GM20431 (cell line): Measurements from ENCODE around the gene HNF1B.

Source experiments
- in situ Hi-C: fragments of 300-500 bp; cut with MseI, MboI; formaldehyde crosslinking; loops from one replicate; pipeline ENCODE4 v1.15.0; 2020; ENCODE audit warnings: low sequenced_read_pairs; ENCODE audit not compliant: unreplicated experiment

Gene HNF1B

GRCh38 chr17:37764383-37764782 is 19.5 kb upstream of the HNF1B start:
- in situ Hi-C loops: no loop called here

- in situ Hi-C loops: no loop called here
These were observed 17.8 kb upstream of the HNF1B start for GRCh38 chr17:37762666-37763065.

- in situ Hi-C loops: no loop called here
These were observed 17.1 kb upstream of the HNF1B start for GRCh38 chr17:37761961-37762360.

DNA sequence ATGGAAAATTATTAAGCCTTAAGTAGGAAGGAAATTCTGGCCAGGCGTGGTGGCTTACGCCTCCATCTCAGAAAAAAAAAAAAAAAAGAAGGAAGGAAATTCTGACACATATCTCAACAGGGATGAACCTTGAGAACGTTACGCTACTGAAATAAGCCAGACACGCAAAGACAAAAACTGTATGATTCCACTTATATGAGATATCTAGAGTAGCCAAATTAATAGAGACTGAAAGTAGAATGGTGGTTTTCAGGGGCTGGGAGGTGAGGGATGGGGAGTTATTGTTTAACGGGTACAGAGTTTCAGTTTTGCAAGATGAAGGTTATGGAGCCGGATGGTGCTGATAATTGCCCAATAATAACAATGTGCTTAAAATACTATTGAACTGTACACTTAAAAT is 16.2 kb upstream of the HNF1B start:
- in situ Hi-C loops: no loop called here

DNA sequence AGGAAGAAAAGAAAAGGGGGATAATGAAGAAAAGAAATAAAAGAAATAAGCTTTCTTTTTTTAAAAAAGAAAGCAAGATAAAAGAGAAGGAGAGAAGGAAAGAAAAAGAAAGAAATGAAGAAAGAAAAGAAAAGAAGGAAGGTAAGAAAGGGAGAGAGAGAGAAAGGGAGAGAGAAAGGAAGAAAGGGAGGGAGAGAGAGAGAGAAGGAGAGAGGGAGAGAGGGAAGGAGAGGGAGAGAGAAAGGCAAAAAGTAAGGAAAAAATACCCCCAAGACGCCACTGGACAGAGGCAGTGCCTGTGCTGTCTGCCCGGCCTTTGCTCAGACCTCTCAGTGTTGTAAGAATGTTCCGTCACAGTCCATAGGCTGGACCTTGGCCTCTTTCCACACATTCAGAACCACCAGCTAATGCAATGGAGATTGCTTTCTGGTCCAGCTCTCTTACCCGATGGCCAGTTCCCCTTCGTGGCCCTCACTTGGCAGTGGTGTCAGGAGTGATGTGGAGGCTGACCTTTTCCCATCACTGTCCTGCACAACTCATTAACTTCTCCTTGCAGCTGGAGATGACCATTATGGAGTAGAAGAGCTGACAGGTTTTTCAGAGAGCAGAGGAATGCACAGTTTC is 14.3 kb upstream of the HNF1B start:
- in situ Hi-C loops: no loop called here

DNA sequence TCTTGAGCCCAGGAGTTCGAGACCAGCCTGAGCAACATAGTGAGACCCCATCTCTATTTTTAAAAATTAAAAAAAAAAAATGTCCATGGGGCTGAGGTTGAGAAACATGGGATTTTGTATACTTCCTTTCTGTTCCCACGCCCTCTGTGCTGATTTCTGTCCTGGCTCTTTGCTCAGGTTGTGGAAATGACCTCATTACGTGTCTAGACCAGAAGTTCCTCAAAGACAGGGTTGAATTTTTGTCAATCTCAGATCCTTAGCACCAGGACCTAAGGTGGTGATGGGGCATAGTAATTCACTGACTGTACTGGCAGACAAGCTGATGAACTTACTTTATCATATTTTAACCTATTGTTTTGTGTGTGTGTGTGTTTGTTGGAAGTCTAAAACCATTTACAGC is 11.2 kb upstream of the HNF1B start:
- in situ Hi-C loops: no loop called here

GRCh38 chr17:37755455-37755854 is 10.6 kb upstream of the HNF1B start:
- in situ Hi-C loops: no loop called here

DNA sequence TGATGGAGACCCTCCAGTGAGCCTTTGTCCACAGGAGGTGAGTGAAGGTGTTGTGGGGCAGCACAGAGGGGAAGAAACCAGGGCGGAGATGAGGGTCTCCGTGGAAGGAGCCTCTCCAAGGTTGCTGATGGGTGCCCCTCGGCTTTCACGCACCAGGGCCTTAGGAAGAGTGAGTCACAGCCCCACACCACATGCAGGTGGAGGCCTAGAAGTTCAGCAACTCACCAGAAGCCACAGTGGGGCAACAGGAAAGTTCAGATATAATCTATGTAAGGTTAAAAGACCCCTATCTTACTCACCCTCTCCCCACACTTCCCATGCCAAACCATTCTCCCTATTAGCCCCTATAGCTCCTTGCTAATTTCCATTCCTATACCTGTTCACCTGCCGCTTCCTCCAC is 9.5 kb upstream of the HNF1B start:
- in situ Hi-C loops: no loop called here

GRCh38 chr17:37752482-37752881 is 7.6 kb upstream of the HNF1B start:
- in situ Hi-C loops: no loop called here

- in situ Hi-C loops: no loop called here
These were observed 6.1 kb upstream of the HNF1B start for GRCh38 chr17:37750768-37751475.

DNA sequence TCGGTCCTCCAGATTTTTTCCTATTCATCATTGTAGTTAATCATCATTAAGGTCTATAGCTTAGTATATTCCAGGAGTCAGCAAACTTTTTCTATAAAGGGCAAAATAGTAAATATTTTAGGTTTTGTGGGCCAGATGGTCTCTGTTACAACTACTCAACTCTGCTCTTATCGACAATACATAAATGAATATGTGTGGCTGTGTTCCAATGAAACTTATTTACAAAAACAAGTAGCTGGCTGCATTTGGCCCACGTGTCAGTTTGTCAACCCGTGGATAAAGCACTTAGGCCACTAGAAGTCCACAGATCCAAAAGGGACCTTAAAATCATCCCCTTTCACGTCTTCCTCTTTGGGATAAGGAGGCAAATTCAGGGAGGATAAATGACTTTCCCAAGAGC is 5.4 kb upstream of the HNF1B start:
- in situ Hi-C loops: no loop called here

- in situ Hi-C loops: no loop called here
These were observed 2.4 kb upstream of the HNF1B start for GRCh38 chr17:37747222-37747621.

DNA sequence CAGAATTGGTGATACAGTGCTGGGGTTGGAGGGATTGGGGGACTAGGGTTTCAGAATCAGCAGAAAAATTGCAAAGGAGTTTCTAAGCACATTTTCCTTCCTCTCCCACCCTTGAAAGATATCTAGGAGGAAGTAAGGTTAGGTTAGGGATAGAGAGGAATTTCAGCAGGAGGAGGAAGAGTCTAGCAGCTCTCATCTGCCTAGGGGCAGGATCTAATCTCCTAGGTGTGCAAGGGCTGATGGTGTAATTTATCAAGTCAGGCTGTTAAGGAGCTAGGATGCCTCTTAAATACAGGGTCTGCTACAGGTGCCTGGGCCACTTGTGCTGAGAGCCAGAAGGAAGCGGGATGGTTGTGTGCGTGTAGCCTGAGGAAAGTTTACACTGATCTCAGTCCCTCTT is 1.8 kb upstream of the HNF1B start:
- in situ Hi-C loops: no loop called here

GRCh38 chr17:37745801-37746426 is 1.1 kb upstream of the HNF1B start:
- in situ Hi-C loops: no loop called here

- in situ Hi-C loops: no loop called here
These were observed 279 bp downstream of the HNF1B start for GRCh38 chr17:37744633-37744927.

DNA sequence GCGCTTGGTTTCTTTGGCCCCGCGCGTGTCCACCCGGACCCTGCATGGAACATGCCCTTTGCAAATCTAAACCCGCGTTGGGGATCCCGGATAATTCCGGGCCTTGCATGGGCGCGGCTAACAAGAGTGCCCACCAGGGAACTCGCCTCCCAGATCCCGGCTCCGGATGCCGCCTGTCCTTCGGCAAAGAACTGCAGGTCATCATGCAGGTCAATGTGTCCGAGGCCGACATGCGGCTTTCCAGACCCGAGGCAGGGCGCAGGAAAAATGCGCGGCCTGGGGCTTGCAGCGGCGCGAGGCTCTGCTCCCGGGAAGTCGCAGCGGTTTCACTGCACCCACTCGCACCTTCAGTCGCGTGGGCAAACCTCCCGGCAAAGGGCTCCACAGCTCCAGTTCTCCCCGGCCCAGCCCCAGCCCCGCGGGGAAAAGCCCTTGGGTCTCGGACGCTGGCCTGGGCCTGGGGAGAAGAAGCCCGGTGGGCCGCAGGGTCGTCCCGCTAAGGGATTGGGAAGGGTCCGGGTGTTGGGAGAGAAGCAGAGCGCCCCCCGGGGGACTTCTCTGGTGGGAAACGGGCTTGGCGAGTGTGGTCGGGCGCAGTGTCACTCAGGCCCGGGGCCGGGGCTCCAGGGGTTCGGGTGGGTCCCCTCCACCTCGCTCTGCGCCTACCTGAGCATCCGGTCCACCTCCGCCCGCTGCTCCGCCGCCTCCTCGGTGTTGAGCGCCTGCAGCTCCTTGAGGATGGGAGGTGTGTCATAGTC is 805 bp downstream of the HNF1B start:
- in situ Hi-C loops: no loop called here

DNA sequence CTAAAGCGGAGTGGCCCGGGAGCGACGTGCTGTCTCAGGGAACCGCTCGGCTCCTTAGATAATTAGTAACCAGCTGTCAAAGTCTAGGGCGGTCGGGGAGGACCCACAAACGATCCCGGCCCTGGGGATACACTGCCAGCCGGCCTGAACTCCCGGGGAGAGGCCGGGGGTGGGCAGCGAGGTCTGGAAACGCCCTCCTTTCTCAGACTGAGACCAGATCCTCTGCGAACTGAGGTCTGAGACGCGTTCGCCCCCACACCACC is 1.3 kb downstream of the HNF1B start:
- in situ Hi-C loops: no loop called here

DNA sequence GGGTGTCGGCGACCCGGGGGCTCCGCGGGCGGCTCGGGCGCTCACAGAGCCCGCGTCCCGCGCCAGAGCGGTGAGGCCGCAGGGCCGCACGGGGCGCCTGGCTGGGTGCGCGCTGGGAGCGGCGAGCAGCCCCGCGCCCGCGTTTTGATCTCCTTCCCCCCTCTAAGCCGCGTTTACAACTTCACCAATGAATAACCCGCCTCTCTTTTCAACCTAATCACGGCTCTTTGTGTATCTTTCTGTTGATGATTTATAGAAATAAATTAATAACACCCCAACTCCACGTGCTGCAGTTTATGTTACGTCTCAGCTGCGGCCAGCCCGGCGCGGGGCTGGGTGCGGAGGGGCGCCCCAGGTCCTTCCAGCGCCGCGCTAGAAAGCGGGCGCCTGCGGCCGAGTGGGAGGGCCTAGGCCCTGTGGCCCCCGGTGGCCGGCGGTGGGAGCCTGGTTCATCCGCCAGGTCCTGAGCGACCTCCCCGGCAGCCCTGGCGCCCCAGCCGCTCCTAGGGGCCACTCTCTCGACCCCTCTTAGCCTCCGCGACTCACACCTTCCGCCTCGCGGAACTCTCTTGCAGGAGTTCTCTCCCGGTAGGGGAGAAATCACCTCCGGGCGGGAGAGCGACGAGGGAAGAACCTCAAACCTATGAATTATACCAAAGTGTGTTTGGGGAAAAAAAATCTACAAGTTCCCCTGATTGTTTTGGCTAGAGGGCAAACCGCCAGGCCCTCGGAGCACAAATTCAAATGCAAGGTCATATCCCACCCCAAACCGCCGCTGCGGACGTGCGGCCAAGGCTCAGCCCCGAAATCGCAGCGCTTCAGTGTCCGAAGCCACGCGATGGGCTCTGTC is 1.9 kb downstream of the HNF1B start:
- in situ Hi-C loops: no loop called here

GRCh38 chr17:37742116-37742761 is 2.6 kb downstream of the HNF1B start:
- in situ Hi-C loops: no loop called here
